Stimulated activated CD4-positive, alpha-beta T cell treated with anti-CD3 and anti-CD28 coated beads, Interleukin-2, amount 100 ng/mL, for 24 hours (primary cell): ENCODE results near the gene AADACL3.
"Not testable (repeated sequence)": the region's sequence is repeated elsewhere in the genome, so short reads cannot be mapped to it uniquely, and the experiment has no call there.

Experiments
- DNase-seq, 2 donors: peaks; one replicate each; pipeline ENCODE4 v3.0.0-alpha.2; 2020

Gene AADACL3

GRCh38 chr1:12714710-12715475 is 1.0 kb upstream of the AADACL3 start:
- DNase-seq: no peak

GRCh38 chr1:12717301-12717838 is 1.5 kb downstream of the AADACL3 start:
- no peak for DNase-seq

- no peak for DNase-seq
These were observed 6.7 kb downstream of the AADACL3 start for GRCh38 chr1:12722626-12723025.

- DNase-seq: no peak
These were observed 12.5 kb downstream of the AADACL3 start for GRCh38 chr1:12728391-12728790.

GRCh38 chr1:12730156-12730555 is 14.2 kb downstream of the AADACL3 start:
- DNase-seq: no peak

GRCh38 chr1:12731084-12731483 is 15.2 kb downstream of the AADACL3 start:
- not testable (repeated sequence) for DNase-seq

GRCh38 chr1:12734651-12735050 is 18.7 kb downstream of the AADACL3 start:
- no peak for DNase-seq

GRCh38 chr1:12738934-12739333 is 23.0 kb downstream of the AADACL3 start:
- no peak for DNase-seq

- no peak for DNase-seq
These were observed 23.7 kb downstream of the AADACL3 start for GRCh38 chr1:12739613-12740012.

- DNase-seq: no peak
These were observed 26.0 kb downstream of the AADACL3 start for GRCh38 chr1:12741946-12742345.

GRCh38 chr1:12745126-12745991 is 29.4 kb downstream of the AADACL3 start:
- DNase-seq: no peak

GRCh38 chr1:12745992-12746323 is 30.0 kb downstream of the AADACL3 start, which contains the start of gene CFAP107:
Gene CFAP107, plus strand, starts transcription at chr1:12746200. Its CDS starts 231 bp downstream, at chr1:12746431.
- no peak for DNase-seq

- DNase-seq: no peak
These were observed 33.0 kb downstream of the AADACL3 start for GRCh38 chr1:12748778-12749355.

GRCh38 chr1:12754738-12755137 is 38.8 kb downstream of the AADACL3 start:
- DNase-seq: no peak

GRCh38 chr1:12756273-12756672 is 40.4 kb downstream of the AADACL3 start:
- no peak for DNase-seq

GRCh38 chr1:12756768-12757413 is 41.0 kb downstream of the AADACL3 start:
- DNase-seq: no peak

GRCh38 chr1:12757836-12758235 is 41.9 kb downstream of the AADACL3 start:
- DNase-seq: no peak

GRCh38 chr1:12760256-12760795 is 44.4 kb downstream of the AADACL3 start:
- no peak for DNase-seq

GRCh38 chr1:12761781-12762180 is 45.9 kb downstream of the AADACL3 start:
- DNase-seq: no peak

GRCh38 chr1:12762766-12763165 is 46.9 kb downstream of the AADACL3 start:
- no peak for DNase-seq

- DNase-seq: no peak
These were observed 47.6 kb downstream of the AADACL3 start for GRCh38 chr1:12763479-12763878.

GRCh38 chr1:12764016-12764415 is 48.1 kb downstream of the AADACL3 start:
- DNase-seq: no peak

GRCh38 chr1:12769031-12769430 is 53.1 kb downstream of the AADACL3 start:
- no peak for DNase-seq
